ENCODE measurements around the gene RNF208. TPM values are rescaled to one million over a fixed set of nuclear protein-coding genes. Genes with fewer than 3 reads are reported as not detected.

Gene RNF208
- total and polyA plus RNA-seq, 9 of the 15 experiments (the other 6 are each of a cell fraction or from before 2014, with no cell fraction given), result 0.15 to 6.9 (median 0.50) TPM; not detected in 2

GRCh38 chr9:137236936-137237421, 14.9 kb upstream of the RNF208 start:
- peaks cover 5% of the 10 kb centered on the region for H3K9me1 ChIP-seq (ENCODE audit: control insufficient read depth, insufficient read depth, low read length)
- H3K27ac ChIP-seq (ENCODE audit: extremely low read depth, low read depth, low read length), result no peak overlapping the region; the same call in 2 of the 3 replicates
- POLR2A ChIA-PET, result interaction anchor here (0.6 to 1.3 kb wide), 6 partner anchors 41 to 232 kb away, joined by 3 to 5 read pairs (median 4); partner anchors contain the start of gene TOR4A
- H3K9me3 ChIP-seq (replicated peaks; ENCODE audit: control insufficient read depth, insufficient read depth, low read depth, low read length), result no peaks in the 10 kb centered on the region
- ATAC-seq, result no peak
- no peak overlapping the region for H3K4me3 ChIP-seq
- H3K36me3 ChIP-seq (ENCODE audit: control insufficient read depth, insufficient read depth, low read length), result peaks cover 8% of the 10 kb centered on the region; the same call in 1 of the 3 replicates
- H3K4me2 ChIP-seq (ENCODE audit: insufficient read depth, low read length), result no peak overlapping the region; the same call in 1 of the 2 replicates
- no peak for DNase-seq (ENCODE audit: extremely low read depth in 1 of 4, low spot score in 3 of 4)
- in situ Hi-C loops (cut with MboI) (loop anchor here (25.0 kb wide), 1 partner anchor 450 kb away; the partner anchor contains the start of genes CCDC183 and TMEM141), intact Hi-C loops (cut with micrococcal nuclease) (no loop called here)
- H4K20me1 ChIP-seq (replicated peaks; ENCODE audit: control insufficient read depth, insufficient read depth, low read length), result peaks cover 5% of the 10 kb centered on the region
- H3K9ac ChIP-seq (ENCODE audit: insufficient read depth in 1 of 2, low read depth in 2 of 2, low read length in 2 of 2), result peak overlapping the region; percentile 10 to 88; a peak in 3 of 4 replicates
- WGBS (ENCODE audit: insufficient coverage, low coverage, missing lambda C conversion rate), result 47% methylated on average over 5 of the region's 11 CpGs
- peaks cover 16 to 91% of the 10 kb centered on the region in 2 experiments for H3K4me1 ChIP-seq (replicated peaks in 1 of 2; ENCODE audit: control insufficient read depth in 2 of 2, insufficient read depth in 2 of 2, low read length in 2 of 2)
- FAIRE-seq, result no peak
- CTCF ChIA-PET (ENCODE audit: low intra/inter-chr PET ratio), result interaction anchor here (0.8 to 1.6 kb wide), 4 partner anchors 19 to 190 kb away, joined by 3 to 7 read pairs (median 4); partner anchors contain the start of genes NELFB and NPDC1
- H3K27me3 ChIP-seq (ENCODE audit: control insufficient read depth in 2 of 2, insufficient read depth in 2 of 2, low read length in 2 of 2), result no peaks in the 10 kb centered on the region
- peaks cover 35% of the 10 kb centered on the region for H3K79me2 ChIP-seq (ENCODE audit: control insufficient read depth, insufficient read depth, low read length)
- no peak overlapping the region for H2AFZ ChIP-seq (ENCODE audit: low read depth, low read length)
- TF ChIP-seq TSC22D4 (tag; IDR thresholded peaks at IDR 0.05) (no peak), RBFOX2 (IDR thresholded peaks at IDR 0.05; ENCODE audit: low read depth, low read length) (peak; percentile 30; the same call in 1 of the 2 replicates), POLR2G (IDR thresholded peaks at IDR 0.05; ENCODE audit: low read depth, low read length) (peak; percentile 10), ZC3H4 (CRISPR knock-in tag; IDR thresholded peaks at IDR 0.05; ENCODE audit: borderline replicate concordance) (0 out of 2 replicates have a peak, but pooled peaks have one; percentile 19), POLR2AphosphoS2 (IDR thresholded peaks at IDR 0.05; ENCODE audit: low read length) (no peak), MED1 (CRISPR knock-in tag; IDR thresholded peaks at IDR 0.05; ENCODE audit: borderline replicate concordance) (0 out of 2 replicates have a peak, but pooled peaks have one; percentile 56)
- BruUV-seq (replicated peaks), result no TSS peak

Data from K562 (cell line).